ENCODE measurements around the gene OSBPL2.

OSBPL2 gene

DNA sequence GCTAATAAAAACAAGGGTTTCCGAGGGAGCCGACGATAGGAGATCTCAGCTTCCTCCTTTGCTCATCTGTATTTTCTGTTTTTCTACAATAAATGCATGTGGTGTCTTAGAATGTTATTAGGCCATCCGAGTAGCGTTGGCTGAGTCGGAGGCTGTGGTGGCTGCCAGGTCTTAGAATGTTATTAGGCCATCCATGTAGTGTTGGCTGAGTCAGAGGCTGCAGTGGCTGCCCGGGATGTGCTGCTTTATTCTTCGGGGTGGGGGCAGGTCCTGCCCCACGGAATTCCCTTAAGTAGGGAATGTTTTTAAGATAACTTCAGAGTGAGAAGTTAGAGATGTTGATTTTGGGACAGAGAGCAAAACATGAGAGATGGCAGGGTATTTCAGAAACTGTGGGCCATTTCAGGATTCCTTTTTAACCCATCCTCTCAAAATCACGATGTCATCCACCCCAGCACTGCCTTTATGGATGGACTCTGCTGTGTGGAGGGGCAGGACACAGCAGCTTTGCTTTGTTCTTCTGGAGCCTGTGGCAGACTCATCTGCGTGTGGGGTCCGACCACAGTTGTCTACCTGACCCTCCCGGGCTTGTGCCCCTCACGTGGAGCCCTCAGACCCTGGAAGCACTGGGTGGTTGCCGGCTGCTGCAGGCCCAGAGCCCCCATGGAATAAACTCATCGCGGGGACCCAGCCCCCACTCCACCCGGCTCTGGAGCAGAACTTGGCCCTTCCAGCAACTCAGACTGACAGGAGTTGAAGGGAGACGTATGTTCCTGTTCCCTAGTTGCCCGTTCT, 20.4 kb downstream of the OSBPL2 start:
- H2AFZ ChIP-seq (ENCODE audit: low read depth, low read length) = no peak overlapping the region
- H4K20me1 ChIP-seq (ENCODE audit: insufficient read depth, low read length) = peaks cover 38% of the 10 kb centered on the region
- H3K36me3 ChIP-seq (ENCODE audit: insufficient read depth, low read length) = peaks cover 54% of the 10 kb centered on the region
- H3K9me3 ChIP-seq (ENCODE audit: insufficient read depth, low read length, severe bottlenecking) = no peaks in the 10 kb centered on the region
- ATAC-seq (ENCODE audit: insufficient read depth, low read depth) (no peak), DNase-seq (no peak)
- no peak overlapping the region for H3K4me2 ChIP-seq (ENCODE audit: insufficient read depth, low read length)
- H3K4me1 ChIP-seq (ENCODE audit: insufficient read depth, low read length) = no peaks in the 10 kb centered on the region
- peaks cover 30% of the 10 kb centered on the region for H3K79me2 ChIP-seq (ENCODE audit: insufficient read depth, low read length)
- TF ChIP-seq, protein P1, sequence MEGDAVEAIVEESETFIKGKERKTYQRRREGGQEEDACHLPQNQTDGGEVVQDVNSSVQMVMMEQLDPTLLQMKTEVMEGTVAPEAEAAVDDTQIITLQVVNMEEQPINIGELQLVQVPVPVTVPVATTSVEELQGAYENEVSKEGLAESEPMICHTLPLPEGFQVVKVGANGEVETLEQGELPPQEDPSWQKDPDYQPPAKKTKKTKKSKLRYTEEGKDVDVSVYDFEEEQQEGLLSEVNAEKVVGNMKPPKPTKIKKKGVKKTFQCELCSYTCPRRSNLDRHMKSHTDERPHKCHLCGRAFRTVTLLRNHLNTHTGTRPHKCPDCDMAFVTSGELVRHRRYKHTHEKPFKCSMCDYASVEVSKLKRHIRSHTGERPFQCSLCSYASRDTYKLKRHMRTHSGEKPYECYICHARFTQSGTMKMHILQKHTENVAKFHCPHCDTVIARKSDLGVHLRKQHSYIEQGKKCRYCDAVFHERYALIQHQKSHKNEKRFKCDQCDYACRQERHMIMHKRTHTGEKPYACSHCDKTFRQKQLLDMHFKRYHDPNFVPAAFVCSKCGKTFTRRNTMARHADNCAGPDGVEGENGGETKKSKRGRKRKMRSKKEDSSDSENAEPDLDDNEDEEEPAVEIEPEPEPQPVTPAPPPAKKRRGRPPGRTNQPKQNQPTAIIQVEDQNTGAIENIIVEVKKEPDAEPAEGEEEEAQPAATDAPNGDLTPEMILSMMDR (IDR thresholded peaks at IDR 0.05; ENCODE audit: borderline replicate concordance, extremely low read depth, low read length, poor library complexity, severe bottlenecking) = no peak
- TF ChIP-seq EZH2 (IDR thresholded peaks at IDR 0.05; ENCODE audit: borderline replicate concordance, low read depth, low read length, severe bottlenecking) = no peak
- H3K27me3 ChIP-seq (ENCODE audit: insufficient read depth, low read length, poor library complexity) = no peaks in the 10 kb centered on the region
- H3K9ac ChIP-seq (ENCODE audit: low read depth, low read length) = no peak overlapping the region
- H3K4me3 ChIP-seq (ENCODE audit: low read depth in 1 of 2, low read length in 2 of 2) = no peak overlapping the region
- H3K27ac ChIP-seq (ENCODE audit: low read length) = no peak overlapping the region

DNA sequence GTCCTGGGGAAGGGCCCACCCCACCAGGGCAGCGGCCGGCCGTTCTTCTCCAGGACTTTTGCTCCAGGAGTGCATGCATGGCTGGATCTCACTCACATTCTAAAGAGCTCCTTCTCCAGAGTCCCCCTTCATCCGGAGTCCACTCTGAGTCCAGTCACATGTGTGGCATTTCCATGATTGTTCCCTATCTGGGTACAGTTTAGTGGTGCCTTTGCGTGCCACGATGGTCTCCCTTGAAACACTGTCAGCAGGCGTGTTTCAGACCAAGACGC, 20.9 kb downstream of the OSBPL2 start:
- H3K4me3 ChIP-seq (ENCODE audit: low read depth in 1 of 2, low read length in 2 of 2) = no peak overlapping the region
- H3K9ac ChIP-seq (ENCODE audit: low read depth, low read length) = no peak overlapping the region
- H3K9me3 ChIP-seq (ENCODE audit: insufficient read depth, low read length, severe bottlenecking) = no peaks in the 10 kb centered on the region
- no peaks in the 10 kb centered on the region for H3K4me1 ChIP-seq (ENCODE audit: insufficient read depth, low read length)
- peaks cover 58% of the 10 kb centered on the region for H3K36me3 ChIP-seq (ENCODE audit: insufficient read depth, low read length)
- H3K79me2 ChIP-seq (ENCODE audit: insufficient read depth, low read length) = peaks cover 25% of the 10 kb centered on the region
- peaks cover 34% of the 10 kb centered on the region for H4K20me1 ChIP-seq (ENCODE audit: insufficient read depth, low read length)
- no peak overlapping the region for H2AFZ ChIP-seq (ENCODE audit: low read depth, low read length)
- TF ChIP-seq EZH2 (IDR thresholded peaks at IDR 0.05; ENCODE audit: borderline replicate concordance, low read depth, low read length, severe bottlenecking) = no peak
- TF ChIP-seq, protein P1 (IDR thresholded peaks at IDR 0.05; ENCODE audit: borderline replicate concordance, extremely low read depth, low read length, poor library complexity, severe bottlenecking) = no peak
- no peak overlapping the region for H3K4me2 ChIP-seq (ENCODE audit: insufficient read depth, low read length)
- DNase-seq (no peak), ATAC-seq (ENCODE audit: insufficient read depth, low read depth) (no peak)
- no peak overlapping the region for H3K27ac ChIP-seq (ENCODE audit: low read length)
- H3K27me3 ChIP-seq (ENCODE audit: insufficient read depth, low read length, poor library complexity) = no peaks in the 10 kb centered on the region

DNA sequence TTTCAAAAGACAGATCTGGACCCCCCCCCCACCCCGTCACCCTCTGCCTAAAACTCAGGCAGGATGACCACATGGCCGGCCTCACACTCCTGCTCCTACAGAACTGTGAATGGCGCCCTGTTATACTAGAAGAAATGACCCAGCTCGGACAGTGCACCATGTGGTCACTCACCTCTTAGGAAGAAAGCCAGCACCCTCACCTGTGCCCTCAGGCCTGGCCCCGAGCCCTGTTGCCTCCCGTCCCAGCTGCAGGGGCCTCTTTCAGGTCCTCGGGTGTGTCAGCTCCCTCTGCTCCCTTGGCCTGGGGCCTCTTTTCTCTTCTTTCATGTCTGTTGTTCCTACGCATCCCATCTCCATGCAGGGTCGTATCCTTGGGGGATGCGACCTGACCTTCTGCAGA, 23.7 kb downstream of the OSBPL2 start:
- H3K27me3 ChIP-seq (ENCODE audit: insufficient read depth, low read length, poor library complexity) = no peaks in the 10 kb centered on the region
- H3K36me3 ChIP-seq (ENCODE audit: insufficient read depth, low read length) = peaks cover 79% of the 10 kb centered on the region
- no peak overlapping the region for H3K9ac ChIP-seq (ENCODE audit: low read depth, low read length)
- no peaks in the 10 kb centered on the region for H3K4me1 ChIP-seq (ENCODE audit: insufficient read depth, low read length)
- DNase-seq (no peak), ATAC-seq (ENCODE audit: insufficient read depth, low read depth) (no peak)
- no peak overlapping the region for H3K4me3 ChIP-seq (ENCODE audit: low read depth in 1 of 2, low read length in 2 of 2)
- no peak overlapping the region for H3K27ac ChIP-seq (ENCODE audit: low read length)
- H2AFZ ChIP-seq (ENCODE audit: low read depth, low read length) = no peak overlapping the region
- H3K79me2 ChIP-seq (ENCODE audit: insufficient read depth, low read length) = peaks cover 9% of the 10 kb centered on the region
- no peak overlapping the region for H3K4me2 ChIP-seq (ENCODE audit: insufficient read depth, low read length)
- no peak for TF ChIP-seq EZH2 (IDR thresholded peaks at IDR 0.05; ENCODE audit: borderline replicate concordance, low read depth, low read length, severe bottlenecking)
- TF ChIP-seq, protein P1 (IDR thresholded peaks at IDR 0.05; ENCODE audit: borderline replicate concordance, extremely low read depth, low read length, poor library complexity, severe bottlenecking) = no peak
- H3K9me3 ChIP-seq (ENCODE audit: insufficient read depth, low read length, severe bottlenecking) = no peaks in the 10 kb centered on the region
- H4K20me1 ChIP-seq (ENCODE audit: insufficient read depth, low read length) = peaks cover 26% of the 10 kb centered on the region

All from DND-41 (cell line).